ENCODE measurements around the gene ASPA.
"Not testable (repeated sequence)": the region's sequence is repeated elsewhere in the genome, so short reads cannot be mapped to it uniquely, and the experiment has no call there.

The ASPA gene

GRCh38 chr17:3510090-3510489, 34.3 kb downstream of the ASPA start:
- no peak for DNase-seq

GRCh38 chr17:3511852-3512504, 36.2 kb downstream of the ASPA start:
- DNase-seq: no peak

- no peak for DNase-seq
Observed at GRCh38 chr17:3512505-3513171, 36.8 kb downstream of the ASPA start.

GRCh38 chr17:3513305-3514035, 37.7 kb downstream of the ASPA start:
- DNase-seq: no peak

GRCh38 chr17:3514167-3514566, 38.4 kb downstream of the ASPA start:
- not testable (repeated sequence) for DNase-seq

- no peak for DNase-seq
Observed at GRCh38 chr17:3514873-3515272, 39.1 kb downstream of the ASPA start.

- DNase-seq: not testable (repeated sequence)
Observed at GRCh38 chr17:3519472-3519871, 43.7 kb downstream of the ASPA start.

- no peak for DNase-seq
Observed at GRCh38 chr17:3524024-3524423, 48.2 kb downstream of the ASPA start.

GRCh38 chr17:3526491-3526890, 50.7 kb downstream of the ASPA start:
- DNase-seq: no peak

- no peak for DNase-seq
Observed at GRCh38 chr17:3526971-3527370, 51.2 kb downstream of the ASPA start.

GRCh38 chr17:3527468-3527867, 51.7 kb downstream of the ASPA start:
- DNase-seq: no peak

GRCh38 chr17:3527896-3528295, 52.1 kb downstream of the ASPA start:
- no peak for DNase-seq

- DNase-seq: no peak
Observed at GRCh38 chr17:3528403-3528851, 52.6 kb downstream of the ASPA start.

- DNase-seq: no peak
Observed at GRCh38 chr17:3528880-3529511, 53.2 kb downstream of the ASPA start.

- no peak for DNase-seq
Observed at GRCh38 chr17:3529817-3530741, 54.3 kb downstream of the ASPA start.

GRCh38 chr17:3531266-3532101, 55.7 kb downstream of the ASPA start:
- DNase-seq: no peak

GRCh38 chr17:3532106-3532858, 56.5 kb downstream of the ASPA start:
- no peak for DNase-seq

- DNase-seq: no peak
Observed at GRCh38 chr17:3532859-3533142, 57.0 kb downstream of the ASPA start.

GRCh38 chr17:3533752-3534151, 58.0 kb downstream of the ASPA start:
- DNase-seq: no peak

- DNase-seq: no peak
Observed at GRCh38 chr17:3534881-3535252, 59.1 kb downstream of the ASPA start.

Data from effector CD8-positive, alpha-beta T cell (primary cell).